ENCODE results near the gene FAM184A. TPM values are rescaled to one million over a fixed set of nuclear protein-coding genes. Genes with fewer than 3 reads are reported as not detected.

Gene FAM184A
- total and polyA plus RNA-seq, 2 of the 8 experiments (the other 6 are each of a cell fraction or from before 2014, with no cell fraction given) = 6.3 to 11.3 TPM

DNA sequence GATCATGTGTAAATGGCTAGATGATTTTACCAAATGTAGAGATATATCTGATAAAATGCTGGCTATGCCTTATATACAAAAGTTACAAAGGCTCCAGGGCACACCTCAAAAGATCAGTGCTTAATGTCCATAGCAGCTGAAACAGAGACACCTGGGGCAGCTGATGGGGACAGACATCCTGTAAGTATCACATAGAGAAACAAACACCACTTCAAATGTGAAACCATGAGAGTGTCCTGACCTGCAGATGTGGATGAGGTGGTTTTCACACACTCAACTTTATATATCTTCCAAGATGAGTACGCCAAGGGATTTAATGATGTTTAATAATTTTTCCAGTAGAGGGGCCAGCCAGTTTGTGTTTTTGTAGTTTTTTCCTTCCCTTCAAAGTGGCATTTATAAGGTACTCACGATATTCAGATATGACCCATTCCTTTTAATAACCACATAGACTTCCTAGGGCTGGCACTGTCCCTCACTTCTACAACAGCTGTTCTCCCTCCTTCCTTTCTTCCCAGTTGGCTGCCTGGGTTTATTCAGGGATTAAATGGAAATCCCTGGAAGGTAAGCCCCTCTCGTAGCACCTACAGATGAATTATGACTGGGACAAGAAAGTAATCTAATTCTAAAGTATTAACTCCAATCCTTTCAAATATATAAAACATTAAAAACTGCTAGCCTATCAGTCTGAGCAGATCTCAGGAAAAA, 93.2 kb downstream of the FAM184A start (continued):
- TF ChIP-seq, protein P1, sequence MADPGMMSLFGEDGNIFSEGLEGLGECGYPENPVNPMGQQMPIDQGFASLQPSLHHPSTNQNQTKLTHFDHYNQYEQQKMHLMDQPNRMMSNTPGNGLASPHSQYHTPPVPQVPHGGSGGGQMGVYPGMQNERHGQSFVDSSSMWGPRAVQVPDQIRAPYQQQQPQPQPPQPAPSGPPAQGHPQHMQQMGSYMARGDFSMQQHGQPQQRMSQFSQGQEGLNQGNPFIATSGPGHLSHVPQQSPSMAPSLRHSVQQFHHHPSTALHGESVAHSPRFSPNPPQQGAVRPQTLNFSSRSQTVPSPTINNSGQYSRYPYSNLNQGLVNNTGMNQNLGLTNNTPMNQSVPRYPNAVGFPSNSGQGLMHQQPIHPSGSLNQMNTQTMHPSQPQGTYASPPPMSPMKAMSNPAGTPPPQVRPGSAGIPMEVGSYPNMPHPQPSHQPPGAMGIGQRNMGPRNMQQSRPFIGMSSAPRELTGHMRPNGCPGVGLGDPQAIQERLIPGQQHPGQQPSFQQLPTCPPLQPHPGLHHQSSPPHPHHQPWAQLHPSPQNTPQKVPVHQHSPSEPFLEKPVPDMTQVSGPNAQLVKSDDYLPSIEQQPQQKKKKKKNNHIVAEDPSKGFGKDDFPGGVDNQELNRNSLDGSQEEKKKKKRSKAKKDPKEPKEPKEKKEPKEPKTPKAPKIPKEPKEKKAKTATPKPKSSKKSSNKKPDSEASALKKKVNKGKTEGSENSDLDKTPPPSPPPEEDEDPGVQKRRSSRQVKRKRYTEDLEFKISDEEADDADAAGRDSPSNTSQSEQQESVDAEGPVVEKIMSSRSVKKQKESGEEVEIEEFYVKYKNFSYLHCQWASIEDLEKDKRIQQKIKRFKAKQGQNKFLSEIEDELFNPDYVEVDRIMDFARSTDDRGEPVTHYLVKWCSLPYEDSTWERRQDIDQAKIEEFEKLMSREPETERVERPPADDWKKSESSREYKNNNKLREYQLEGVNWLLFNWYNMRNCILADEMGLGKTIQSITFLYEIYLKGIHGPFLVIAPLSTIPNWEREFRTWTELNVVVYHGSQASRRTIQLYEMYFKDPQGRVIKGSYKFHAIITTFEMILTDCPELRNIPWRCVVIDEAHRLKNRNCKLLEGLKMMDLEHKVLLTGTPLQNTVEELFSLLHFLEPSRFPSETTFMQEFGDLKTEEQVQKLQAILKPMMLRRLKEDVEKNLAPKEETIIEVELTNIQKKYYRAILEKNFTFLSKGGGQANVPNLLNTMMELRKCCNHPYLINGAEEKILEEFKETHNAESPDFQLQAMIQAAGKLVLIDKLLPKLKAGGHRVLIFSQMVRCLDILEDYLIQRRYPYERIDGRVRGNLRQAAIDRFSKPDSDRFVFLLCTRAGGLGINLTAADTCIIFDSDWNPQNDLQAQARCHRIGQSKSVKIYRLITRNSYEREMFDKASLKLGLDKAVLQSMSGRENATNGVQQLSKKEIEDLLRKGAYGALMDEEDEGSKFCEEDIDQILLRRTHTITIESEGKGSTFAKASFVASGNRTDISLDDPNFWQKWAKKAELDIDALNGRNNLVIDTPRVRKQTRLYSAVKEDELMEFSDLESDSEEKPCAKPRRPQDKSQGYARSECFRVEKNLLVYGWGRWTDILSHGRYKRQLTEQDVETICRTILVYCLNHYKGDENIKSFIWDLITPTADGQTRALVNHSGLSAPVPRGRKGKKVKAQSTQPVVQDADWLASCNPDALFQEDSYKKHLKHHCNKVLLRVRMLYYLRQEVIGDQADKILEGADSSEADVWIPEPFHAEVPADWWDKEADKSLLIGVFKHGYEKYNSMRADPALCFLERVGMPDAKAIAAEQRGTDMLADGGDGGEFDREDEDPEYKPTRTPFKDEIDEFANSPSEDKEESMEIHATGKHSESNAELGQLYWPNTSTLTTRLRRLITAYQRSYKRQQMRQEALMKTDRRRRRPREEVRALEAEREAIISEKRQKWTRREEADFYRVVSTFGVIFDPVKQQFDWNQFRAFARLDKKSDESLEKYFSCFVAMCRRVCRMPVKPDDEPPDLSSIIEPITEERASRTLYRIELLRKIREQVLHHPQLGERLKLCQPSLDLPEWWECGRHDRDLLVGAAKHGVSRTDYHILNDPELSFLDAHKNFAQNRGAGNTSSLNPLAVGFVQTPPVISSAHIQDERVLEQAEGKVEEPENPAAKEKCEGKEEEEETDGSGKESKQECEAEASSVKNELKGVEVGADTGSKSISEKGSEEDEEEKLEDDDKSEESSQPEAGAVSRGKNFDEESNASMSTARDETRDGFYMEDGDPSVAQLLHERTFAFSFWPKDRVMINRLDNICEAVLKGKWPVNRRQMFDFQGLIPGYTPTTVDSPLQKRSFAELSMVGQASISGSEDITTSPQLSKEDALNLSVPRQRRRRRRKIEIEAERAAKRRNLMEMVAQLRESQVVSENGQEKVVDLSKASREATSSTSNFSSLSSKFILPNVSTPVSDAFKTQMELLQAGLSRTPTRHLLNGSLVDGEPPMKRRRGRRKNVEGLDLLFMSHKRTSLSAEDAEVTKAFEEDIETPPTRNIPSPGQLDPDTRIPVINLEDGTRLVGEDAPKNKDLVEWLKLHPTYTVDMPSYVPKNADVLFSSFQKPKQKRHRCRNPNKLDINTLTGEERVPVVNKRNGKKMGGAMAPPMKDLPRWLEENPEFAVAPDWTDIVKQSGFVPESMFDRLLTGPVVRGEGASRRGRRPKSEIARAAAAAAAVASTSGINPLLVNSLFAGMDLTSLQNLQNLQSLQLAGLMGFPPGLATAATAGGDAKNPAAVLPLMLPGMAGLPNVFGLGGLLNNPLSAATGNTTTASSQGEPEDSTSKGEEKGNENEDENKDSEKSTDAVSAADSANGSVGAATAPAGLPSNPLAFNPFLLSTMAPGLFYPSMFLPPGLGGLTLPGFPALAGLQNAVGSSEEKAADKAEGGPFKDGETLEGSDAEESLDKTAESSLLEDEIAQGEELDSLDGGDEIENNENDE (IDR thresholded peaks at IDR 0.05; ENCODE audit: insufficient replicate concordance, low read length) = no peak
